HG02973 (cell line): ENCODE data around the gene FBXW2.
A peak's percentile ranks its signal among the peaks of the same experiment; 100 is the strongest.
"Not testable (repeated sequence)": the region's sequence is repeated elsewhere in the genome, so short reads cannot be mapped to it uniquely, and the experiment has no call there.

ENCODE experiments used
- ATAC-seq: cut with Tn5 transposase; IDR thresholded peaks from one replicate; pipeline ENCODE4 v1.9.1; 2021; ENCODE audit warnings: moderate library complexity; ENCODE audit not compliant: unreplicated experiment

The FBXW2 gene, protein sequence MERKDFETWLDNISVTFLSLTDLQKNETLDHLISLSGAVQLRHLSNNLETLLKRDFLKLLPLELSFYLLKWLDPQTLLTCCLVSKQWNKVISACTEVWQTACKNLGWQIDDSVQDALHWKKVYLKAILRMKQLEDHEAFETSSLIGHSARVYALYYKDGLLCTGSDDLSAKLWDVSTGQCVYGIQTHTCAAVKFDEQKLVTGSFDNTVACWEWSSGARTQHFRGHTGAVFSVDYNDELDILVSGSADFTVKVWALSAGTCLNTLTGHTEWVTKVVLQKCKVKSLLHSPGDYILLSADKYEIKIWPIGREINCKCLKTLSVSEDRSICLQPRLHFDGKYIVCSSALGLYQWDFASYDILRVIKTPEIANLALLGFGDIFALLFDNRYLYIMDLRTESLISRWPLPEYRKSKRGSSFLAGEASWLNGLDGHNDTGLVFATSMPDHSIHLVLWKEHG

DNA sequence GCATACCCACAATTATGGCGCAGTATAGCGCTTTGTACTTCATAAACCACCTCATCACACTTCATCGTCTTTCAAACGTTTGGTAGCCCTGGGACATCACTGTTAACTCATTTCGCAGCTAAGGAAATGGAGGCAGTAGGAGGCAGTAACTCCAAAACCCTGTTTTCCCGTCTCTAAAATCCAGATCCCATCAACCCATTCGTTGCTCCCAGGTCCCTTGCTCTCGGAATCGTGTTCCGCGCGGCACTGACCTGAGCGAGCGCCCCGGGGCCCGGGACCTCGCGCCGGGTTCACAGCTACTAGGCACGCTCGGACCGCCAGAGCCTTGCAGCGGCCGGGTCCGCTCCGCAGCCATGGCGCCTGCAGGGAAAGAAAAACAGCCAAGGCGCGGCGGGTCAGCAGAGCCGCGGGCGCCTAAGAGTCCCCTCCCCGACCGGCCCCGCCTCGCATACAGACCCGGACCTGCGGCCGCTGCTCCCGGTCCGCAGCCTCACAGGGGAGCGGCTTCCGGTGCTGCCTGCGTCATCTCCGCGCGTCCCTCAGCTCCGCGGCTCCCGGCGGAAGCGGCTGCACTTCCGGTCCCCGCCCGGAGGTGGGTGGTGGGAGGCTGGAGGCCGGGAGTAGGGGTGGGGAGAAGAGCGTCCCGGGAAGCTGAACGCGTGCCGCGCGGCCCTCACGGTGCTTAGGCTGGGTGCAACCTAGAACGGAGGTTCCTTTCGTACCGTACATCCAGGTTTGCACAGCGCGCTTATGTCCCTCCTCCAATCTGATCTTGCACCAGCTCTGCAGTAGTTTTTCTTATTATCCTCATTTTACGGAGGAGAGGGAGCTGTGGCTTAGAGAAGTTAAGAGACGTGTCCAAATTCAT is at the start of gene FBXW2:
TSS of gene FBXW2 (minus strand) at position 519 of the 868 bp plus-strand sequence. CDS start 5,158 bp downstream, outside the sequence.
- ATAC-seq: peak; percentile 92

- no peak for ATAC-seq
Observed at GRCh38 chr9:120841930-120842684, 48.9 kb upstream of the FBXW2 start.

DNA sequence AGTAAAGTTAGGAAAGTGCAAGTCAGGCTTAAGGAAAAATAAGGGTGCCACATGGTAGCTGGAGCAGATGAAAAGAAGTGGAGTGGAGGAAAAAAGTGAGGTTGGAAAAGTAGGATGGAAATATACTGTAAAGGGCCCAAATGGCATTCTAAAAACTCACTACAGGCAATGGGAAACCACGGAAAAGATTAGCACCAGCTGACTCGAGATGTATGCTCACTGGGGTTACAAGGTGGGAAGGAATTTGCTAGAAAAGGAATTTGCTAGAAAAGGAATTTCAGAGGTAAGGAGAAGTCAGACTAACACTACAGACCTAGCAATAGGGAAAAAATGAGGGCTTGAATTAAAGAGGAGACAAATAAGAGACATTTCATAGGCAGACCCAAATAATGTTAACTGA is 45.9 kb upstream of the FBXW2 start:
- no peak for ATAC-seq

DNA sequence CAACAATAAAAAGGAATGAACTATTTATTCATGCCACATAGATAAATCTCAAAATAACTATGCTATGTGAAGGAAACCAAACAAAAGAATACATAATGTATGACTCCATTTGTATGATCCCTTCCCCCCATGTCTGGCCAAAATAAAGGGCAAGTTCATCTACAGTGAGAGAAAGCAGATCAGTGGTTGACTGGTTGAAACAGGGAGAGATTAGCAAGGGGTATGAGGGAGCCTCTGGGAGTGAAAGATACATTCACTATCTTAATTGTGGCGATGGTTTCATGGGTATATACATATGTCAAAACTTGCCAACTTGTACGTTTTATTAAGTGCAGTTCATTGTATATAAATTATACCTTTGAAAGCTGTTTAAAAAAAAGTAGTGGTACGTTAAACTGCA is 44.7 kb upstream of the FBXW2 start:
- ATAC-seq: no peak

DNA sequence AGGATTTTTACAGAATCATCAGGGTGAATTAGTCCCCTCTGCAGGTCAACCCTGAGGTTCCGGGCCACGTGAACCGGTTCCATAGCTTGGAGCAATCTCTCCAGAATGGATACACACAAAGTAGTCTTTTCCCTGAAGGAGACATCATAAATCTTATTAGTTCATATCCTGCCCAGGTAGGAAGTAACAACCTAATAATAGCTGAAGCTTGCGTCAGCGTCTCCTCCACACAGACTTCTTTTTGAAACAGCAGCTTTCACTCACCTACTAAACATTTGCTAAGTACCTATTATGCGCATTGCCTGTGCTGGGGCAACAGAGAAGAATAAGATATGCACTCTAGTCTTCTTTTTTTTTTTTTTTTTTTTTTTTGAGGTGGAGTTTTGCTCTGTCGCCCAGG is 40.1 kb upstream of the FBXW2 start:
- no peak for ATAC-seq

DNA sequence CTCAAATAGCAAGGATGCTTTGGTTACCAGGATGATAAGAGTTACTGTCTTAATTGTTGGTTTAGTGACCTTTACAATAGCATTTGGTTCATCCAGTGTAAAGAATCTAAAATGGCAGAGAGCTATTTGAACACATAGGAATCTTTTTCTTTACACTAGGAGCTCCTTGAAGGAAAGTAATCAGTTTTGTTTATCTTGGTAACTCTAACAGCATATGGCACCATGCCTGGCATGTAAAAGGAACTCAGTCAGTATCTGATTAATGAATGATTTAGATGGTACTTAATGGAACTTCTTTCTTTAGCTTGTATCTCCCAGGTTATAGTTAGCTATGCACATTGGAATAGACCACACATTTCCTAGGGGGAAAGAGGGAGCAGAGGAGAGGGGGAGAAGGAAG is 39.6 kb upstream of the FBXW2 start:
- no peak for ATAC-seq

GRCh38 chr9:120830865-120831264 is 37.6 kb upstream of the FBXW2 start:
- no peak for ATAC-seq

GRCh38 chr9:120830151-120830550 is 36.9 kb upstream of the FBXW2 start:
- ATAC-seq: no peak

- ATAC-seq: no peak
Observed at GRCh38 chr9:120829650-120830049, 36.4 kb upstream of the FBXW2 start.

- no peak for ATAC-seq
Observed at GRCh38 chr9:120820095-120820494, 26.9 kb upstream of the FBXW2 start.

DNA sequence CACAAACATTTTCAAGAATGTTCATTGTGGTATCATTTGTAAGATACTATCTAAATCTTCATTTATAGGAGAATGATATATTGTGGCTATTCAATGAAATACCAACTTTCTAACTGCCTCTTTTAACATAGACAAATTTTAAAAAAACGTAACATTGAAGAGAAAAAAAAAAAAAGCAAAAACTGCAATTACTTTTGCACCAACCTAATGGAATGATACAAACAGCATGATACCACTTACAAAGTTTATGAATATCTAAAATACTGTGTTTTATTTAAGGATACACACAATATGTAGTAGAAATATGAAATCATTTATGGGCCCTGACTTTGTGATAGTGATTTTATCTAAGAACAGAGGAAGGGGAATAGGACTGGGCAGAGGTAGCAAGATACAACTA is 25.4 kb upstream of the FBXW2 start:
- no peak for ATAC-seq

GRCh38 chr9:120815075-120815474 is 21.9 kb upstream of the FBXW2 start:
- no peak for ATAC-seq

DNA sequence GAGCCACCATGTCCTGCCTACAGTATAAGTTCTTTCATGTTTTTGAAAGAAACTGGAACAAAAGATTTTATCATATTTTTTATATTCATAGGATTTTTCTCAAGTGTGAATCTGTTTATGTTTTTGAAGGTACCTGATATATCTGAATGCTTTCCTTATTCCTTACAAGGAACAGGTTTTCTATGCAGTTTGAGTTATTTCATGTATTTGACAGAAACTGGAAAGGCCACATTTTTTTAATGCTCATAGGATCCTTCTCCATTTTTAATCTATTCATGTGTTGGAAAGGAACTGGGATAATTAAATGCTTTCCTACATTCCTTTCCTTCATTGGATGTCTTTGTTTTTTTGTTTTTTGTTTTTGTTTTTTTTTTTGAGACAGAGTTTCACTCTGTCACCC is 15.7 kb upstream of the FBXW2 start:
- no peak for ATAC-seq

- ATAC-seq: no peak
Observed at GRCh38 chr9:120807607-120808379, 14.6 kb upstream of the FBXW2 start.

- ATAC-seq: not testable (repeated sequence)
Observed at GRCh38 chr9:120804784-120805363, 11.7 kb upstream of the FBXW2 start.

- ATAC-seq: no peak
Observed at GRCh38 chr9:120801441-120801840, 8.2 kb upstream of the FBXW2 start.

DNA sequence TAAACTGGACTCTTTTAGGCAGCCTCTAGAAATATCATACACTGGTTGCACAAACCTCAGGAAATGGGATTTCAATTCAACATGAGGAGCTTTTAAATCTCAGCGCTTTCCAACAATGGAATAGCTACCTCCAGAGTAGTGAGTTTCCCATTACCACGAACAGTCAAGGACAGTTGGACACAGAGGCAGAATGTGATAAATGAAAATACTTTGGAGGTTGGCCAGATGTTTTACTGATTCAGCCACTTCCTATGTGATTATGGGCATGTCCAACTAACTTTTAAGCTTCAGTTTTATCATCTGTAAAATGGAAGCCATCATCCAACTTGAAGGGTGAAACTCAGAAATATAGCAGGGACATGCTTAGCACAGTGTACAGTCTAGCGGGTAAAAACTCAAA is 2.1 kb downstream of the FBXW2 start:
- no peak for ATAC-seq

- ATAC-seq: no peak
Observed at GRCh38 chr9:120787933-120788332, 5.3 kb downstream of the FBXW2 start.

GRCh38 chr9:120783602-120784047 is 9.6 kb downstream of the FBXW2 start:
- no peak for ATAC-seq

GRCh38 chr9:120781236-120781635 is 12.0 kb downstream of the FBXW2 start:
- ATAC-seq: no peak
